BLaER1 (cell line): Measurements from ENCODE around the gene ARHGEF4.
"Not testable (repeated sequence)": the region's sequence is repeated elsewhere in the genome, so short reads cannot be mapped to it uniquely, and the experiment has no call there.

Source experiments
- H3K27ac ChIP-seq: shearing (Covaris generic); formaldehyde crosslinking; 2 replicates; pipeline ENCODE4 v1.8.1; 2022
- H3K27me3 ChIP-seq: shearing (Covaris generic); formaldehyde crosslinking; 2 replicates; pipeline ENCODE4 v1.8.1; 2022
- H3K36me3 ChIP-seq: shearing (Covaris generic); formaldehyde crosslinking; 2 replicates; pipeline ENCODE4 v1.8.1; 2022
- H3K4me1 ChIP-seq: shearing (Covaris generic); formaldehyde crosslinking; 2 replicates; pipeline ENCODE4 v1.8.1; 2022
- H3K4me2 ChIP-seq: shearing (Covaris generic); formaldehyde crosslinking; 2 replicates; pipeline ENCODE4 v1.8.1; 2022
- H3K4me3 ChIP-seq: shearing (Covaris generic); formaldehyde crosslinking; 2 replicates; pipeline ENCODE4 v1.8.1; 2022
- H3K9ac ChIP-seq: shearing (Covaris generic); formaldehyde crosslinking; 2 replicates; pipeline ENCODE4 v1.8.1; 2022
- H3K9me3 ChIP-seq: shearing (Covaris generic); formaldehyde crosslinking; 2 replicates; pipeline ENCODE4 v1.8.1; 2022
- H4K20me1 ChIP-seq: shearing (Covaris generic); formaldehyde crosslinking; 2 replicates; pipeline ENCODE4 v1.8.1; 2022
- Cebpa-rat ChIP-seq: shearing (Covaris generic); IDR thresholded peaks from 2 replicates; pipeline ENCODE4 v1.8.1; 2022

Gene ARHGEF4

DNA sequence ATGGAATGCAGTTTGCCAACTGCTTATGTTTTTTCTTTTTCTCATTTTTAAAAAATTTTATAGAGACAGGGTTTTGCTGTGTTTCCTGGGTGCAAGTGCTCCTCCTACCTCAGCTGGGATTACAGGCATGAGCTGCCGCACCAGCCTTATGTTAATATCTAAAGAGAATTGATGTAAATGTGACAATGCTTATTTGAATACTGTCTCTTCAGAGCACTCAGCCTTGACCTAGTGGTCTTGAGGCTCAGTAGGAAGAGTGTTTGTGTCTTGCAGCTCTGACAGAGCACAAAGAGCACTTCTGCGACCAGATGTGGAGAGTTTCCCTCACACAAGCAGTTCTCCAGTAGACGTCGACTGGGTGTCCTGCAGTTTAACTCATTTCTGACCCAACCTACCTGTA lies 55.3 kb downstream of the ARHGEF4 start:
- no peak for TF ChIP-seq Cebpa-rat
- Histone ChIP-seq H3K9ac (no peak overlapping the region), H4K20me1 (no peaks in the 10 kb centered on the region), H3K27ac (peak overlapping the region; percentile 71), H3K27me3 (no peaks in the 10 kb centered on the region), H3K9me3 (peaks cover 6% of the 10 kb centered on the region), H3K4me2 (peak overlapping the region; percentile 61), H3K36me3 (0 out of 2 replicates have a peak, but pooled peaks cover 4% of the 10 kb centered on the region), H3K4me3 (no peak overlapping the region), H3K4me1 (peaks cover 45% of the 10 kb centered on the region)

DNA sequence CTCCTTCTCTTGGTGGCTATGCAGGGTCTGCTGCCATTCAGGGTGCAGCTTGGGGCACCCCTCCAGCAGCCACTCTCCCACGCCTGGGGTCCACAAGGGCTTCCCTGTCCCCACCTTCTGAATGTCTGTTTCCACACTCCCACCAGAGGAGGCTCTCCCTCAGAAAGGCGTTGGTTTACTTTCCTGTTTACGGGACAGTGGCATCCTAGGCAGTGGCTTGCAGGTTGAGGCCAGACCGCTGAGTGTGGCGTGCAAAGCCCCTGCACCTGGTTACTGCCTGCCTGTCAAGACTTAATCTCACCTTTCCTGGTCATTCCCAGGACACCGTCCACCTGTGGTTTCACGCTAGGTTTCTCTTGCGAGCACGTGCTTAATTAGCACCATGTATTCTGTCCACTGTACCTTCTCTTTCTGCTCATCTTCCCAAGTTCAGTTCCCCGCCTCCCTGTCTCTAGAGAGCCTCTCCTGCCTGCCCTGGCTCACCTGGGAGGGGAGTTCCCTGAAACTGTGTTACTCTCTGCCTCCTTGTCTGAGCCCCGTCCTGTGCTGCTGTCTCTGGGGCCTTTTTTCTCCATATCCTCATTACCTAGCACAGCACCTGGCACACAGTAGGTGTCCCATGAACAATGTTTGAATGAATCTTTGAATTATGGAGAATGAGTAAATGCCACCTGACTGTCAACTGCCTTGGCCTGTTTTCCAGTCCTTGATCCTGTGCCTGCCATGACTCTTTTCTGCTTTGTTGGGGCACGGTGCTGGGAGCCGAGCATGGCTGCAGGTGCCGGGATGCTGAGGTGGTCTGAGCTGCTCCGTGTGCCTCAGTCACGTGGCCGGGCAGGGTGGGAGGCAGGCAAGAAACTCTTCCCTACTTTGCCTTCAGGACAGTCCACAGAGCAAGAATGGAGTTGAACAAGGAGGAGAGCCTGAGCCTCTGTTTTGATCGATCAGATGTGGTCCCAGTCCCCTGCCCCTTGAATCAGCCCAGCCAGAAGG lies 56.4 kb downstream of the ARHGEF4 start:
- H3K36me3 ChIP-seq = 0 out of 2 replicates have a peak, but pooled peaks cover 4% of the 10 kb centered on the region
- H4K20me1 ChIP-seq = no peaks in the 10 kb centered on the region
- H3K4me1 ChIP-seq = peaks cover 57% of the 10 kb centered on the region
- peak overlapping the region; percentile 61 for H3K4me2 ChIP-seq
- peaks cover 6% of the 10 kb centered on the region for H3K9me3 ChIP-seq
- H3K27ac ChIP-seq = peak overlapping the region; percentile 71
- peak overlapping the region; percentile 13; the same call in 1 of the 2 replicates for H3K9ac ChIP-seq
- TF ChIP-seq Cebpa-rat = no peak
- H3K4me3 ChIP-seq = no peak overlapping the region
- no peaks in the 10 kb centered on the region for H3K27me3 ChIP-seq

DNA sequence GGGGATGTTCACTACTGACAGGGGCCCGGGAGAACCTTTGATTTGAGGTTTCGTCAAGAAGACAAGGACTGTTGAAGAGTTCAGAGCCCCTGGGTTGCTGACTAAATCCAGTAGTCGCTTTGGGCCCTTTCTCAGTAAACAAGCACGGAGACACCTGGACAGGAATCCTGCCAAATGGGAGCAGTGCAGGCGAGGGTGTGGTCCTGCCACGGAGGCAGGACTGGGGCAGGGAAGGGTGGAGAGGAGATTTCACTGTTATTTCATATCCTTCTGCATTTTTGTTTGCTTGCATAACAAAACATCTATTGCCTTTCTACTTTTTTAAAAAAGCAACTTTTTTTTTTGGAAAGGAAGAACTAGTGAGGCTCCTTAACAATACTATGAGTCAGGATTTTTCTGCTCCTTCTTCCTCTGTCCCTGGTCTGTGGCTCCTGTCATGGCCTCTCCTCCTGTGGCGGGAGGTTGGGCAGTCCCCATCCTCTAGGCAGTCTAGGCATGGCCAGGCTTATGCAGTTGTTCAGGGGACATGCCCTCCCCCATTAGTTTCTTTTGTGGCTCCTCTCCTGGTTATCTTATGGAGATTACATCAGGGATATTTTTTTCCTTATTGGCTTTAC lies 57.7 kb downstream of the ARHGEF4 start:
- no peak overlapping the region for H3K4me3 ChIP-seq
- peak overlapping the region; percentile 27; the same call in 1 of the 2 replicates for H3K9ac ChIP-seq
- peak overlapping the region; percentile 61 for H3K4me2 ChIP-seq
- H3K4me1 ChIP-seq = peaks cover 70% of the 10 kb centered on the region
- no peaks in the 10 kb centered on the region for H4K20me1 ChIP-seq
- H3K27ac ChIP-seq = no peak overlapping the region
- no peaks in the 10 kb centered on the region for H3K27me3 ChIP-seq
- 0 out of 2 replicates have a peak, but pooled peaks cover 4% of the 10 kb centered on the region for H3K36me3 ChIP-seq
- peaks cover 6% of the 10 kb centered on the region for H3K9me3 ChIP-seq
- TF ChIP-seq Cebpa-rat = no peak

DNA sequence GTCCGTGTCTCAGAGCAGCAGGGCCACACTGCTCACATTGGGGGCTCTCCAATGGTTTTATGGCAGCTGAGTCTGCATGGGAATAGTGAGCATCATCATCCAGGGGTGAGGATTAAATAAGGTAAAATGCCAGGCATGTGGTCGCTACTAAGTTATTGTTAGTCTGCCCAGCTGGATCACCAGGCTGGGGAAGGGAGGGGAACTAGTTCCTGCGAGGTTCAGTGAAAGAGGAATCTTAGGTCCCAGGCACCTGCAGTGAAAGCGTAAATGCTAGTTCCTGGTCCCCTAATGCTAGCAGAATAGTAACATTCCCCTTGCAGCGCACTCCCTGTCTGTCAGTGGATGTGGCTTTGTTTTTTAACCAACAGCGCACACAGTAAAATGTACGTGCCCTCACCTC lies 60.1 kb downstream of the ARHGEF4 start:
- no peaks in the 10 kb centered on the region for H4K20me1 ChIP-seq
- no peak for TF ChIP-seq Cebpa-rat
- H3K4me2 ChIP-seq = peak overlapping the region; percentile 63
- H3K9me3 ChIP-seq = peaks cover 6% of the 10 kb centered on the region
- H3K4me1 ChIP-seq = peaks cover 83% of the 10 kb centered on the region
- H3K36me3 ChIP-seq = 0 out of 2 replicates have a peak, but pooled peaks cover 4% of the 10 kb centered on the region
- no peak overlapping the region for H3K4me3 ChIP-seq
- no peaks in the 10 kb centered on the region for H3K27me3 ChIP-seq
- H3K27ac ChIP-seq = peak overlapping the region; percentile 71
- H3K9ac ChIP-seq = no peak overlapping the region

DNA sequence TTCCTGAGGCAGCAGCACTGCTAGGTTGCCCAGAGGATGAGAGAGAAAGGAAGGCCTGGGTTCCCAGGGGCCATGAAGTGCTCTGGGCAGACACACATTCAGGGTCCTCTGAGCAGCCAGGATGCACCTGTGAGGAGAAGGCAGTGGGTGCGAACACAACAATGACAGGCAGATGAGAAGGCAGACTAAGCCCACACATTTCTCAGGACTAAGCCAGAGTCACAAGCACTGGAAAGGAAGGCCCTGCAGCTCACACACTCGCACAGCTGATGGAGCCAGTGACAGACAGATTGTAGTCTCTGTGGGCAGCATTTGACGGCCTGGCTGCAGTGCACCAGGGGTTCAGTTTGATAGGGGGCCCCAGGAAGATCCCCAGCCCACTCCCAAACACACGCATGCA lies 61.8 kb downstream of the ARHGEF4 start:
- peak overlapping the region; percentile 60; the same call in 1 of the 2 replicates for H3K9ac ChIP-seq

DNA sequence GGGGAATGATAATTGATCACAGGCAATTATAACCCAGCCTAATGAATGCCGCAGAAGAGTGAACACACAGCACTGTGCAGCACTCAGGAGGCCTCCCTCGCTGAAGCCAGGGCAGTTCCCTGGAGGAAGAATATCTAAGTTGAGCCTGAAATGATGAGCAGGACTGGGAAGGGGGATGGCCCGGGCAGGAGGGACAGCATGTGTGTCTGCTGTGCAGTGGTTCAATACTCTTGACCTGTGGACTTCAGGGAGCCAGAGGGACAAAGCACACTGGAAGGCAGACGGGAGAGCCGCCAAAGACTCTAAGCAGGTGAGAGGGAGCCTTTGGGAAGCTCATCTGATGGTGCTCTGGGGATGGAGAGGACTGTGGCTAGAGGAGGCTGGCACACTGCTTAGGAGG lies 62.6 kb downstream of the ARHGEF4 start:
- peaks cover 12% of the 10 kb centered on the region for H3K9me3 ChIP-seq
- no peaks in the 10 kb centered on the region for H3K27me3 ChIP-seq
- no peak overlapping the region for H3K4me3 ChIP-seq
- peak overlapping the region; percentile 36; the same call in 1 of the 2 replicates for H3K9ac ChIP-seq
- no peak for TF ChIP-seq Cebpa-rat
- H3K27ac ChIP-seq = peak overlapping the region; percentile 71
- 0 out of 2 replicates have a peak, but pooled peaks cover 4% of the 10 kb centered on the region for H3K36me3 ChIP-seq
- H3K4me2 ChIP-seq = peak overlapping the region; percentile 63
- H3K4me1 ChIP-seq = peaks cover 58% of the 10 kb centered on the region
- no peaks in the 10 kb centered on the region for H4K20me1 ChIP-seq

More for the DNA sequence above, 61.8 kb downstream of the ARHGEF4 start:
- Histone ChIP-seq H4K20me1 (no peaks in the 10 kb centered on the region), H3K27ac (peak overlapping the region; percentile 71), H3K4me3 (no peak overlapping the region), H3K27me3 (no peaks in the 10 kb centered on the region), H3K36me3 (0 out of 2 replicates have a peak, but pooled peaks cover 4% of the 10 kb centered on the region), H3K4me2 (peak overlapping the region; percentile 63), H3K4me1 (peaks cover 66% of the 10 kb centered on the region), H3K9me3 (peaks cover 9% of the 10 kb centered on the region)
- TF ChIP-seq Cebpa-rat = no peak

DNA sequence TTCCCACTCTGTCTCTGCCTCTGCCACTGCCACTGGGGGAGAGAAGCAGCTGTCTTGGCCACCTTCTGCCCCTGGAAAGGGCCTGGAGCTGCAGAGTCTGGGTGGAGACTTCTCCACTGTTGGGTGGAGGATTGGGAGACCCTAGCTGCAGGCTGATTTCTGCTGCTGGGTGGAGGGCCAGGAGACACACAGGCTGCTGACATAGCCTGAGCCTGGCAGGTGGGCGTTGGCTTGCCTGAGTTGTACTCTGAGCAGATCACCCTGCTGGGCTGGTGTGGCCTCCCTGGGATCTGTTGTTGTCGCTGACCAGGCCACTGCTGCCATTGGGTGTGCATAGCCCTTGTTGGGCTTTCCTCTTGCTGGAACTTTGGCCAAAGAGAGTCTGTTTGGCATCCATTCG lies 64.3 kb downstream of the ARHGEF4 start:
- no peak for TF ChIP-seq Cebpa-rat
- H4K20me1 ChIP-seq = no peaks in the 10 kb centered on the region

DNA sequence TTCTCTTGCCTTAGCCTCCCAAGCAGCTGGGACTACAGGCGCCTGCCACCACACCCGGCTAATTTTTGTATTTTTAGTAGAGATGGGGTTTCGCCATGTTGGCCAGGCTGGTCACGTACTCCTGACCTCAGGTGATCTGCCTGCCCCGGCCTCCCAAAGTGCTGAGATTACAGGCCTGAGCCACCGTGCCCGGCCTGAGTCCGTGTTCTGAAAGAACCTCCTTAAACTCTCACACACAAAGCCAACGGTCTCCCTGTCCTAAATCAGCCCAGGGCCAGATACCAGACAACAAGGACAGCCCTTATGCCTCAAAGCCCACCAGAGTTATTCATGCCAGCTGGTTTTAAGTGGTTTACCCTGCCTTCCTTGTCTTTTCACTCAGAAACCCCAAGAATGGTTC lies 64.9 kb downstream of the ARHGEF4 start:
- not testable (repeated sequence) for H3K4me2 ChIP-seq, H4K20me1 ChIP-seq, H3K27ac ChIP-seq, H3K36me3 ChIP-seq, H3K9ac ChIP-seq, H3K27me3 ChIP-seq, H3K4me3 ChIP-seq
- peaks cover 16% of the 10 kb centered on the region for H3K9me3 ChIP-seq
- peaks cover 47% of the 10 kb centered on the region for H3K4me1 ChIP-seq

More for the DNA sequence above, 64.3 kb downstream of the ARHGEF4 start:
- H3K27me3 ChIP-seq = no peaks in the 10 kb centered on the region
- H3K4me2 ChIP-seq = peak overlapping the region; percentile 6; the same call in 1 of the 2 replicates
- no peaks in the 10 kb centered on the region for H3K36me3 ChIP-seq
- H3K9me3 ChIP-seq = peaks cover 10% of the 10 kb centered on the region
- H3K9ac ChIP-seq = no peak overlapping the region
- H3K27ac ChIP-seq = 0 out of 2 replicates have a peak overlapping the region, but pooled peaks have one; percentile 18
- no peak overlapping the region for H3K4me3 ChIP-seq
- peaks cover 49% of the 10 kb centered on the region for H3K4me1 ChIP-seq

DNA sequence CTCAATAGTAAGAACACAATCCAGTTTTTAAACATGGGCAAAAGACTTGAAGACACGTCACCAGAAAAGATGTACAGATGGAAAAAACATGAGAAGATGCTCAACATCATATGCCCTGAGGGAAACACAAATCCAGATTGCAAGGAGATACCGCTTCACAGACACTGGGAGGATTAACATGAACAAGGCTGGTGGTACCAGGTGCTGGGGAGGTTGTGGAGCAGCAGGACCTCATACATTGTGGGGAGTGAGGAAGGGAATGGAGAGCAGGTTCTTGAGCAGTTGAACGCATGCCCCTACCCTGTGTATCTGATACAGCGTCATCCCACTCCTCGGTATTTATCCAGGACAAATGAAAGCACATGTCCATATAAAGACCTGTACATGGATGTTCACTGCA lies 72.1 kb downstream of the ARHGEF4 start:
- no peaks in the 10 kb centered on the region for H4K20me1 ChIP-seq
- H3K4me2 ChIP-seq = no peak overlapping the region
- H3K27ac ChIP-seq = no peak overlapping the region
- peaks cover 3% of the 10 kb centered on the region for H3K27me3 ChIP-seq
- no peak overlapping the region for H3K9ac ChIP-seq
- no peaks in the 10 kb centered on the region for H3K4me1 ChIP-seq
- TF ChIP-seq Cebpa-rat = no peak
- H3K4me3 ChIP-seq = no peak overlapping the region
- H3K9me3 ChIP-seq = peaks cover 14% of the 10 kb centered on the region
- H3K36me3 ChIP-seq = no peaks in the 10 kb centered on the region
